GM21619 (cell line): ENCODE results near the gene PINK1.

Experiments used
- ATAC-seq: cut with Tn5 transposase; IDR thresholded peaks from one replicate; pipeline ENCODE4 v1.9.1; 2021; ENCODE audit not compliant: unreplicated experiment

Gene PINK1

DNA sequence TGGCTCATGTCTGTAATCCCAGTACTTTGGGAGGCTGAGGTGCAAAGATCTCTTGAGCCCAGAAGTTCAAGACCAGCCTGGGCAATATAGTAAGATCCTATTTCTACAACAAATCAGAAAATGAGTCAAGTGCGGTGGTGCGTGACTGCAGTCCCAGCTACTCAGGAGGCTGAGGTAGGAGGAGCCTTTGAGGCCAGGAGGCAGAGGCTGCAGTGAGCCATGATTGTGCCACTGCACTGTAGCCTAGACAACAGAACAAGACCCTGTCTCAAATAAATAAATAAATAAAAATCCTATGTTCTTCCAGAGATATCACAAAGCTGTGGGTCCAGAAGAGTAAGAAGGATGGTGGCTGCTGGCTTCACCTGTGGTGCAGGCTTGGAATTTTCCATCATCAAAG lies 22.3 kb upstream of the PINK1 start:
- no peak for ATAC-seq

DNA sequence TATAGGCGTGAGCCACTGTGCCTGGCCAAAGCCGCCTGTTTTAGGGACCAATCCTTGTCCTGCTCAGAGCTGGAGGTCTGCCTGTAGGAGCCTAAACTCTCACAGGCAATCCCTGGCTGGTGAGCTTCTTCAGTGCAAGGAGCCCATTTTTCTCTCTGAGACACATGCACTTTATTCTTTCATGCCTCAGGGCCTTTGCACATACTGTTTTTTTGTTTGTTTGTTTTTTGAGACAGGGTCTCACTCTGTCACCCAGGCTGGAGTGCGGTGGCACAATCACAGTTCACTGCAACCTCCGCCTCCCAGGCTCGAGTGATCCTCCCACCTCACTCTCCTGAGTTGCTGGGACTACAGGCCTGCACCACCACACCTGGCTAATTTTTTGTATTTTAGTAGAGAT lies 21.6 kb upstream of the PINK1 start:
- no peak for ATAC-seq

DNA sequence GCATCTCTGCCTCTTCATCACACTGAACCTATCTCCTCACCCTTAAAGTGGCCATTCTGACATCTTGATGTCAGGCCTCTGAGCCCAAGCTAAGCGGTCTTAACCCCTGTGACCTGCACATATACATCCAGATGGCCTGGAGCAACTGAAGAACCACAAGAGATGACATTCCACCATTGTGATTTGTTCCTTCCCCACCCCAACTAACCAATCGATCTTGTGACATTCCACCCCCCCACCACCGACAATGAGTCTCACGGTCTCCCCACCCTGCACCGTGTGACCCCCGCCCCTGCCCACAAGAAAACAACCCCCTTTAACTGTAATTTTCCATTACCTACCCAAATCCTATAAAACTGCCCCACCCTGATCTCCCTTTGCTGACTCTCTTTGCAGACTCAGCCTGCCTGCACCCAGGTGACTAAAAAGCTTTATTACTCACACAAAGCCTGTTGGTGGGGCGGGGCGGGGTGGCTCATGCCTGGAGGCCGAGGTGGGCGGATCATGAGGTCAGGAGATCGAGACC lies 21.0 kb upstream of the PINK1 start:
- no peak for ATAC-seq

DNA sequence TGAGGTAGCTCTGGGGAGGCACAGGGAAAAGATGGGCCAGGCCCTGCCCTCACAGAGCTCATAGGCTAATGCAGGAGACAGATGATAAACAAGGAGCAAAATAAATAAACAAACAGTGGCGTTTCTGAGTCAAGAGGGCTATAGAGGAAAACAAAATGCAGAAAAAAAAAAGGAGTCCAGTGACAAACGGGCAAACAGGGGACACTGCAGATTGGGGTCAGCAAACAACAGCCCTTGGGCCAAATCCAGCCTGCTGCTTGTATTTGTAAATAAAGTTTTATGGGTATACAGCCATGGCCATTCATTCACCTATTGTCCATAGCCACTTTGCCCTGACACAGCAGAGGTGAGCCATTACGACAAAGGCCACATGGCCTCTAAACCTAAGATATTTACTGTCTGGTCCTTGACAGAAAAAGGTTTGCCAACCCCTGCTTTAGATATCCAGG lies 19.1 kb upstream of the PINK1 start:
- no peak for ATAC-seq

DNA sequence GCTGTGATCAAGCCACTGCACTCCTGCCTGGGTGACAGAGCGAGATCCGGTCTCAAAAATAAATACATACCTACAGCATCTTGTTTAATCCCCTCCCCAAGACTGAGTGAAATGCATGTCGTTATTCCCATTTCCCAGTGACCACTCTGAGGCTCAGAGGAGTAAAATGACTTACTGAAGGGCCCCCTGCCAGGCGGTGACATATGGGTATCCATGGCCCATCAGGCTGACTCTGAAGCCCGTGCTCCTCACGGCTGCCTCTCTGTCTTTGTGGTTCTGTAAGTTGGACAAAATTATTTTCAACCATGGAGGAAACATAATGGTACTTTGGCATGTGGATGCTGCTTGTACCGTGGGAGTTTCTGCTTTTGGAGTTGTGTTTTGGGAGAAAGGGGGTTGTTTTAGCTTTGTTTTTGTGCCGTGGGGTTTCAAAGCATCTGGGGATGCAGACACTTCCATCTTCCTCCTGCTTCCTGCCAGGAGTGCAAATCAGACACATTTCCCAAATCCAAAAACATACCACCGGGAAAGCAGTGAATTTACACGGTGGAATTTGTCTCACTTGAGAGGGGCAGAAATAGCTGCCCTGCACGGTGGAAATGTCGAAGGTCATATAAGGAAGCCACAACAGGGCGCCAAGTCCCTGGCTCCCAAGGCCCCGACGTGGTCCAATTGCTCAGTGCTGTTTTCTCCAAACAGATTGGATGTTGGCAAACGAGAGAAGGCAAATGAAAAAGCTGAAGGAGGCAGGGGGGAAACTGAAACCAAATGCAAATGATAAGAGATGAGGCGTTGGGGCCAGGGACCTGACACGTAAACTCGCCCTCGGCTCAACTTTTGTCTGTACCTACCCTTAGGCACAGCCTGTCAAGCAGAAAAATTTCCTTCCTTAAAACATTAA lies 17.1 kb upstream of the PINK1 start:
- ATAC-seq = no peak

DNA sequence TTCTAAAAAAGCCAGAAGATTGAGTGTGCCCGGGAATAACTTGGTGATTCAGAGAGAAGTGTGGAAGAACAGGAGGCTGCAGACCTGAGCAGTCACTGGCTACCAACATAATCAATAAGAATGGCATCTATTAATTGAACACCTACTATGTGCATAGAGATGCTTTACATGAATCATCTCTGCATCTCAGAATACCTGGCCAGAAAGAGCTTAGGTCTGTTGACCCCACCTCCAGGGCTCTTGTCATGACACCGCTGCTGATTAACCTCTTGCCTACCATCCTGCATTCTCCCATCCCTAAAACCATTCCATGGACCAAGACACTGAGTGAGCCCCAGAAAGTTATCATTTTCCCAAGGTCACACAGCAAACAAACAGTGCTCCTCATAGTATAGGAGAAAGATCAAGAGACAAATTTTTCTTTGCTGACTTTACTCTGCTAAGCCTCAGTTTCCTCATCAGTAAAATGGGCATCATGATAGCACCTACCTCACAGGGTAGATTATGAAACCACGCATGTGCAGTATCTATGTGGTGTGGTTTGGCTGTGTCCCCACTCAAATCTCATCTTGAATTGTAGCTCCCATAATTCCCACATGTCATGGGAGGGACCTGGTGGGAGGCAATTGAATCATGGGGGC lies 16.3 kb upstream of the PINK1 start:
- ATAC-seq = no peak

DNA sequence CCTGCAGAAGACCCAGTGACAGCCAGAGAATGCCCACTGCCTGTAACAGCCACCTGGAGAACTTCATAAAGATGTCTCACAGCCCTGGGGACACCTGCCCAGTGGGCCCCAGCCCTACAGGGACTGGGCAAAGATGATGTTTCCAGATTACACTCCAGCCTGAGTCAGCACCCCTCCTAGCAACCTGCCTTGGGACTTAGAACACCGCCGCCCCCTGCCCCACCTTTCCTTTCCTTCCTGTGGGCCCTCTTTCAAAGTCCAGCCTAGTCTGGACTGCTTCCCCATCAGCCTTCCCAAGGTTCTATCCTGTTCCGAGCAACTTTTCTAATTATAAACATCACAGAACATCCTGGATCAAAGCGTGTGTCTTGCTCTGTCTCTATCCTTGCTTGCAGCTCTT lies 14.7 kb upstream of the PINK1 start:
- no peak for ATAC-seq

DNA sequence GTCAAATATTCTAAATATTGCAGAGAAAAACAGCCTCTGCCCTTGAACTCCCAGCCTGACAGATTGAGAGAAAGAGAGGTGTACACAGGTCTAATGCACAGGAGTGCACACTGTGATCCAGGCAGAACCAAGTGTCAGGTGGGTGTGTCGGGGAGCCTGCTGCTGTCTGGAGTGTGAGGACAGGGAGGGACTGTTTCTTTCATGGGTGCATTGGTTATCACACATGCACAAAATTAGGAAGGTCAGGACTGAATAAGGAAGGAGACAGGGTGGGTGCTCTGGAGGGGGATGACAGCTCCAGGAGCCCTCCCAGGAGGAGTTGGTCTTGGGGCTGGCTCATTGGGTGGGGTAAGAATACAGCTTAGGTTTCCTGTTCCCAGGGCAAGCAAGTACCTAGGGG lies 13.3 kb upstream of the PINK1 start:
- ATAC-seq = no peak

DNA sequence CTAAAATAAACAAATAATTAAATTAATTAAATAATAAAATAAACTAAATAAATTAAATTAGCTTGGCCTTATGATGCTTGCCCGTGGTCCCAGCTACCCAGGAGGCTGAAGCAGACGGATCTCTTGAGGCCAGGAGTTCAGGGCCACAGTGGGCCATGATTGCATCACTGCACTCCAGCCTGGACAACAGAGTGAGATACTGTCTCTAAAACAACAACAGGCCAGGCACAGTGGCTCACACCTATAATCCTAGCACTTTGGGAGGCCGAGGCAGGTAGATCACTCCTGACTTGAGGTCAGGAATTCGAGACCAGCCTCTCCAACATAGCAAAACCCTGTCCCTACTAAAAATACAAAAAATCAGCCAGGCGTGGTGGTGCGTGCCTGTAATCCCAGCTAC lies 12.2 kb upstream of the PINK1 start:
- ATAC-seq = no peak

DNA sequence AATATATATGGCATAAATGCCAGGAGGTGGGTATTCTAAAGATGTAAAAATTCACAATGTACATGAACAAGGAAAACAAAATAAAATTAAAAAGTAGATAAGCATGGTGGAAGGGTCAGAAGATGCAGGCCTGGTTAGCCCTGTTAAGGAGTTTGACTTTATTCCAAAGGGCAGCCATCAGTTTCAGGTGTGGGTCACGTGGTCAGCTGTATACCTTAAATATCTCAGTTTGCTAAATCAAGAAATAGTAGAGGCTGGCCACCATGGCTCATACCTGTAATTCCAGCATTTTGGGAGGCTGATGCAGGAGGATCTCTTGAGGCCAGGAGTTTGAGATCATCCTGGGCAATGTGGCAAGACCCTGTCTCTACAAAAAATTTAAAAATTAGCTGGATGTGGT lies 8.5 kb upstream of the PINK1 start:
- no peak for ATAC-seq

DNA sequence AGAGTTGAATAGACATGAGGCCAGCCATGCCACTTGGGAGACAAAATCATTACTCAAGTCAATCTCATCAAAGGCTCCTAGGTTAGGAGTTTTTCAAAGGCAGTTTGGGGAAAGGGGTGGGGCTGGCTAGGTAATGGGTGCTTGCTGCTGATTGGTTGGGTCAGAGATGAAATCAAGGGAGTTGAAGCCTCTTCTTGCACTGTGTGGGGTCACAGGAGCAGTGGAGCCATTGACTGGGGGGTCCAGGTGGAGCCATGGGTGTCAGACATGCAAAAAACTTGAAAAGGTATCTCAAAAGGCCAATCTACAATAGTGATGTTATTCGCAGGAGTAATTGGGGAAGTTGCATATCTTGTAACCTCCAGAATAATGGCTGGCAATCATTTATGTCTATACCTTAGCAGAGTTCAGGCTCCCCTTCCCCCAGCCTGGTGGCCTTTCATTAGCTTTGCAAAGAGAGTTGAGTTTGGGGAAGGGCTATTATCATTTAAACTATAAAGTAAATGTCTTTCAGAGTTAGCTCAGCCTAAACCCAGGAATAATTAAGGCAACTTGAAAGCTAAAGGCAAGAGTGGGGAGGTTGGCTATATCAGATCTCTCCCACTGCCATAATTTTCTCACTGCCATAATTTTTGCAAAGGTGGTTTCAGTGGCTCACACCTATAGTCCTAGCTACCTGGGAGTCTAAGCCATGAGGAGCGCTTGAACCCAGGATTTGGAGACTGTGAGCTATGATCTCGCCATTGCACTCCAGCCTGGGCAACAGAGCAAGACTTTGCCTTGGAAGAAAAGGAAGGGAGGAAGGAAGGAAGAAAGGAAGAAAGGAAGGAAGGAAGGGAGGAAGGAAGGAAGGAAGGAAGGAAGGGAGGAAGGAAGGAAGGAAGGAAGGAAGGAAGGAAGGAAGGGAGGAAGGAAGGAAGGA lies 7.8 kb upstream of the PINK1 start:
- no peak for ATAC-seq

DNA sequence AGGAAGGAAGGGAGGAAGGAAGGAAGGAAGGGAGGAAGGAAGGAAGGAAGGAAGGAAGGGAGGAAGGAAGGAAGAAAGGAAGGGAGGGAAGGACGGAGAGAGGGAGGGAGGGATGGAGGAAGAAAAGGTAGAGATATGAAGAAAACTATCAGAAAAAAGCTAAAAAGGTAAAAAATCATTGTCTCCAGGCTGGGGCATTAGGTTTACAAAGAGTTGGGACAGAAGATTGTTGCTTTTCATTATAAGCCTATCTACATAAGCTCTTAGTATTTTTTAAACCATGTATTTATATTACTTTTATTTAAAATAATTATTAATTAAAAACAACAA lies 7.2 kb upstream of the PINK1 start:
- no peak for ATAC-seq

DNA sequence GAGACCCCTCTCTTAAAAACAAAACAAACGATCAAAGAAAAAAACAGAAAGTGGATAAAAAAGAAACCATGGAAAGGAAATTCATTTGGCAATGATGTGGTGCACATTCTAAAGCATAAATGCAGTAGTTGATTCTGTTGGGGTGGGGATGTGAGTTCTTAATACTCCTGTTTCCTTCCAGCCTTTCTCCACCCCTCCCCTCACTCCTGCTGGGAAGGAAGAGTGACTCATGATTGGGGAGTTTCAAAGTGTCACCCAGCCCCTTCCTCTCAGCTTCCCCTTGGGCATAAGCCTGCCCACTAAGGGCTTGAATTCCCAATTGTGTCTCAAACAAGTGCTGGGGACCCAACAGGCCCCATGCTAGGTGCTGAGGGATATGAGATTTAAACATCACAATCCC lies 6.7 kb upstream of the PINK1 start:
- ATAC-seq = no peak

DNA sequence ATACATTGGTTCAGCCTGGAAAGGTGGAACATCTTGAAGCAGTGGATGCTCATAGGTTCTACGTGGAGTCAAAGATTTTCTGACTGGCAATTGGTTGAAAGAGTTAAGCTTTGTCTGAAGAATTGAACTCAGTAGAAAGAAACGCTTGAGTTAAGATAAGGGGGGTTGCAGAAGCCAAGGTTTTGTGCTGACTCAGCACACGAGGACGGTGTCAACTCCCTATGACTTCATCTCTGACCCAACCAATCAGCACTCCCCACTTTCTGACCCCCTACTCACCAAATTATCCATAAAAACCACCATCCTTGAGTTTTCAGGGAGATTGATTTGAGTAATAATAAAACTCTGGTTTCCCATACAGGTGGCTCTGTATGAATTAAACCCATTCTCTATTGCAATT lies 2.5 kb upstream of the PINK1 start:
- ATAC-seq = no peak

DNA sequence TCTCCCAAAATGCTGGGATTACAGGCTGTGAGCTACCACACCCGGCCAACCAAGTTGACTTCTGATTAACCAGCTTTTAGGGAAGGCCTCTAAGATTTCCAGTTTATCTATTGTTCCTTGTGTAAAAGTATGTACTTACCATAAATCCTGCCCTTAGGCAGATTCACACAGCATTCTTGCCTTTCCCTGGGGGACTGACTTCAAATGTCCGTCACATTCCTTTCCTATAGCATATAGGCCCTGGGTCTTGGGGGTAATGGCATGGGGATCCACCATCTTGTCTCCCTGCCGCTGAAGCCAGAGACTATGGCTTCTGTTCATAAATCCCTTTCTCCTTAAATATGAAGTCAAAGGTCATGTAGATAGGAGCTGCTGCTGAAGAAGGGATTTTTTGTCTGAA lies 872 bp upstream of the PINK1 start:
- ATAC-seq = no peak

DNA sequence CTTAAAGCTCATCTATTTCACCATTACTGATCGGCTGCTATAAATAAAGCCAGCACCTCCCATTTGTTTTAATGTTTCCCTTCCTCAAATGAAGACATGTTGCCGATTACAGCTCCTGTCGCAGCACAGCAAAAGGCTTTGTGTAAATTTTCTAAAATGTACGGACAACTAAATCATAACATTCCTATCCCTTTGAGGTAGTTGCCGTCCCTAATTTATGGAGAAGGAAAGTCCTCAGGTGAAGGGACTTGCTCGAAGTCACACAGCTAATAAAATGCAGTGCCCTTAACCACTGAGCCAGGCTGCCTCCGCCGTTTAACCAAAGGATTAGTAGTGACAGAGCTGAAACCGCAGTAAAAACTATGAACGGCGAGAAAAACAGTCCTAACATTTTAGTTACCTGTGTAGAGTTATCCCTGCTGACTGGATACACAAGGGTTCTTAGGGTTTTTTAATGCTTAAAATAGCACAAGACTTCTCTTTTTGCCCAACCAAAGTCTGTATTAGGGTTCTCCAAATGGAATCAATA lies 871 bp downstream of the PINK1 start:
- no peak for ATAC-seq

DNA sequence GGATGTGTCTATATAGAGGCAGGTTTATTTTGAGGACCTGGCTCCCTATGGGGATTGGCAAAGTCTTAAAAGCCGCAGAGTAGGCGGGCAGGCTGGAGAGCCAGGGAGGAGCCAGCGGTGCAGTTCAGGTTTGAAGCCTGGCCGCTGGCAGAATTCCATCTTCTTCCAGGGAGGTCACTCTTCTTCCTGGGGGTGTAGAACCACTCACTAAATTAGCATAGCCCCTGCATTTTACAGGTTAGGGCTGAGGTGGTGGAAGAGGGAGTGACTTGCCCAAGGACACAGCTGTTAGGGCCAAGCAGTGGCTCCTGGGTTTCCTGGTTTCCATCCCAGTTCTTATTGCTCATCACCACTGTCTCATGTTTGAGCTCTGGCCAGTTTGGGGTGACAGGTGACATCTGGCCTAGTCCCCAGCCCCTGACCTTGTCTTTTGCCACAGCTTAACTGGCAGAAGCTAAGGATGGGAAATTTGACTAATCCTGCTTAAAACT lies 1.4 kb downstream of the PINK1 start:
- no peak for ATAC-seq

DNA sequence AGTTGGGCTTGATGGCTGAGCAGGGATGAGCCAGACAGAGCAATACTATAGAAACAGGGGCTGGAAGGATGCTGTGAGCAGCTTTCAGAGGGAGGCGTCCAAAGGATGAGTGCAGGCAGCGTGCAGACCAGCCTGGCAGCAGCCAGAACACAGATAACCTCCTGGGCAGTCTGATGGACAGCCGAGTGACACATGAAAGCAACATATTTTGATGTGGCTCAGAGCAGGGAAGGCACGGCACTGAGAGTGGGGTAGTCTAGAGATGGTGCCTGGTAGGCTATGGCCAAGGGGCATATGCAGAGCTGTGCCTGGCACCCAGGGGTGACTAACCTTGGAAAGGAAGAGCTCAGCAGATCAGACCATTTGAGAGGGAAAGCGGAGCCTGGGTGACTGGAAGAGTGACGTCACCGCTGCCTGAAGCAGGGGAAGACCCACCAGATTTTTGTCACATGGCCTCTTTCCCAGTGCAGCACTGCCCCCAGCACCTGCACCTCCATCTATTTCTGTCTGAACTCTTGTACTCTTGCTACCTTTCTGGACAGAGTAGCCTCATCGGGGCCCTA lies 3.6 kb downstream of the PINK1 start:
- ATAC-seq = no peak

DNA sequence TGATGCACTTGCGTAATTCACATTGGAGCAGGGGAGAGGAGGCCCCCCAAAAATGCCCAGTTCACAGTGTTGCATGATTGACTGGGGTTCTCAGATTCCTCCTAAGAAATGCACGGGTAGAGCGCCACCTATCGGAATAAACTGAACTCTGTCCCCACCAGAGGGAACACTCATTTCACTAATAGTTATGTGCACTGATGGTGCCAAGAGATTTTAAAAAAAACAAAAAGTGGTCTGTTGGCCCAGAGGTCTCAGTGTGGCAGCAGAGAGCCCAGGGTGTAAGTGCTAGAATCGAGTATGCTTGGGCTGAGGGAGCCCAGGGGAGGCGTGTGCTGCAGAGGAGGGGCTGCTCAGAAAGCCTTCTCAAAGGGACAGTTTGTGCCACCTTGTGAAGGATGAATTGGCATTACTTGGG lies 6.9 kb downstream of the PINK1 start:
- no peak for ATAC-seq

DNA sequence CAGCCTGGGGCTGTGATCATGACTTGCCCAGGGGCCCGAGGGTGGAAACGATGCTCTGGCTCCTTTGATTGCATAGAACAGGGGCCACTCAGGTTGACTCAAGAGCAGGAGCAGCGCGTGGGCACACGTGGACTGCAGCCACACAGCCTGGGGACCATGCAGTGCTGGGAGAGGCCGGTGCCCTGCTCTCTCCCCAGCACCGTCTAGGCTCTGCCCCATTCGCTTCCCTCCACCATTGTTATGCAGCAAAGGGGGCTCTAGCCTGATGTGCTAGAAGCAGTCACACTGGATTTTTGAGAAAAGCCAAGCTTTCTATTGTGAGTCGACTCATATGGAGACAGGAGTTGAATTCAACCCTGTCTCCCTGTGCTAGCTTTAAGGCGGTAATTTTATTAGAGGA lies 8.7 kb downstream of the PINK1 start:
- ATAC-seq = no peak

DNA sequence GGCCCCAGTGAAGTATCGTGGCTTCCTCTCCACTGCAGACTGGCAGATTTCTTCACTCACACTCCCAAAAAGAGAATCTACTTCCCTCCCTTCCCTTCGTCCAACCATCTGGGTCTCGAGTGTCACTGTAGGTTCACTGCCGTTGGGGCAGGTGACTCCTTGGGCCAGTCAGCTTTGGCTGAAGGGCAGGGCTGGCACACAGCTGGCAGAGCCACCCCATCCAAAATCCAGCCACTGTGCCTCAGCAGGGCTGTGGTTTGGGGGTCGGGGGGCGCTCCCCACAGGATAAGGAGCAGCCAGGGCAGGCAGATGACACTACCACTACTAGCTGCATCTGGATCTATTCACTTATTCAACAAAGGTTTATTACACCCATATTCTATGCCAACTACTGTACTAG lies 9.8 kb downstream of the PINK1 start:
- no peak for ATAC-seq
